ENCODE results near the gene MDFIC.
A peak's percentile ranks its signal among the peaks of the same experiment; 100 is the strongest.
"Not testable (repeated sequence)": the region's sequence is repeated elsewhere in the genome, so short reads cannot be mapped to it uniquely, and the experiment has no call there.

MDFIC gene, protein sequence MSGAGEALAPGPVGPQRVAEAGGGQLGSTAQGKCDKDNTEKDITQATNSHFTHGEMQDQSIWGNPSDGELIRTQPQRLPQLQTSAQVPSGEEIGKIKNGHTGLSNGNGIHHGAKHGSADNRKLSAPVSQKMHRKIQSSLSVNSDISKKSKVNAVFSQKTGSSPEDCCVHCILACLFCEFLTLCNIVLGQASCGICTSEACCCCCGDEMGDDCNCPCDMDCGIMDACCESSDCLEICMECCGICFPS
- 199 to 316 reads per million in 2 experiments for total RNA-seq

DNA sequence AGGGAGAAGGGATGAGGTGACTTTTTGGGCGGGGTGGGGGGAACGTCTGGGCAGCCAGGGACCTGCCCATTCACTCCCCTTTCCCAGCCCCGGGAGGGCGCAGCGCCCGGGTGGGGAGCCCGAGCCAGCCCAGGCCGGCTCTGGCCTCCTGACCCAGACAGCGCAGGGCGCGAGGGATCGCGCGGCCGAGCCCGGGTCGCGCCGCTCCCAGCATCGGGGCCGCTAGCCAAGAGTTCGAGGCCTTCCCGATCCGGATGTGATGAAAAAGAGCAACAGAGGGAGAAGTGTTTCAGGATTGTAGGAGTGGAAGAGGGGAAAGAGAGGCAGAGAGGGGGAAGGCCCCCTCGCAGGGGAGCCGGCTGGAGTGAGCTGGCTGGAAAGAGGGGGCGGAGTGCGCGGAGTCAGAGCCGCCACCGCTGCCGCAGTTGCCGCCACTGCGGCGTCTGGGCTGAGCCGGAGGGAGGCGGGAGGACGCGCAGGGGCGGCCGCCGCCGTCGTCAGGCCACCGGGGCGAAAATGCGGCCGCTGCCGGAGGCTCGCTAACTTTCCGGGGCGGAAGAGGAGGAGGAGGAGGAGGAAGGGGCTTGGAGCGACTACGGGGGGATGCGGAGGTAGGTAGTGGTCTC, at the start of gene MDFIC:
MDFIC (plus strand) TSS at position 69 of the 626 bp plus-strand sequence. CDS start 940 bp downstream, outside the sequence.
- DNase-seq (ENCODE audit: low read depth) = peak; percentile 37

DNA sequence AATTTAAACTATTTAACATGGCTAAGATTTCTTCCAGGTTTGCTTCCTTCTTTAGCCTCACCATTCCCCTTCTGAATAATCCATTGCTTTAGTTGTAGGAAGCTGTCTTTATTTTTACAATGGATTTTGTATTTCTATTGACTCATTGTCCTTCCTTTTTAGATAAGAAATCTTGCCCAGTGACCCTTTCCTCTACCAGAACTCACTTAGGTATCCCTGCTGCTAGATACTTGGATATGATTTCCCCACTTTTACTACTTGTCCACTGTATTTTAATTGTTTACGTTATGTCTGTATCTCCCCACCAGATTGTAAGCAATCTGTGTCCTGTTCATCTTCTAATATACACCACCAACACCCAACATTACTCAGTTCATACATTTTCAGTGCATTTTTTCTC, 47.7 kb upstream of the MDFIC start:
- DNase-seq (ENCODE audit: low read depth) = no peak

DNA sequence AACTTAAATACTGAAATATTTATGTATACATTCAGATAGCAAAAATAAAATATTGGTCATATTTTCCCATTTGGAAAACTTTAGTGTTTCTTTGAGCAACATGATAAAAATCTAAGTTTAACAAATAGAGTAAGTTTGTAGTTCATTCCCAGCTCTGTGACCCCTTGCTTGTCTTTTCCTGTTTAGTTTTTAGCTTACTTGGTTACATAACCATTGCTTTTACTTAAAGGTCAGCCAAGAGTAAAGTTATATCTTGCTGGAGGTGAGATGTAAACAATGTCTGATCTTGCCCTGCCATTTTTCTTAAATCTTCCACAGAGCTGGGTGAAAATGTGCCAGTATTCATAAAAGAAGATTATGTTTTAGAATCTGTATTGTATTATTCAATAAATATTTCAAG, 46.7 kb upstream of the MDFIC start:
- DNase-seq (ENCODE audit: low read depth) = no peak

DNA sequence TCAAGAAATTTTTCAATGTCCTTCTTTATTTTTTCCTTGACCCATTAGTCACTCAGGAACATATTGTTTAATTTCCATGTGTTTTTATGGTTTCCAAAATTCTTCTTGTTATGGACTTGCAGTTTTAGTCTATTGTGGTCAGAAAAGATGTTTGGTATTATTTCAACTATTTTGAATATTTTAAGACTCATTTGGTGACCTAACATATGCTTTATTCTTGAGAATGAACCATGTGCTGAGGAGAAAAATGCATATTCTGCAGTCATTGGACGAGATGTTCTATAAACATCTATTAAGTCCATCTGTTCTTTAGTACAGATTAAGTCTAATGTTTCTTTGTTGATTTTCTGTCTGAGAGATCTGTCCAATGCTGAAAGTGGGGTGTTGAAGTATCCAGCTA, 42.3 kb upstream of the MDFIC start:
- no peak for DNase-seq (ENCODE audit: low read depth)

DNA sequence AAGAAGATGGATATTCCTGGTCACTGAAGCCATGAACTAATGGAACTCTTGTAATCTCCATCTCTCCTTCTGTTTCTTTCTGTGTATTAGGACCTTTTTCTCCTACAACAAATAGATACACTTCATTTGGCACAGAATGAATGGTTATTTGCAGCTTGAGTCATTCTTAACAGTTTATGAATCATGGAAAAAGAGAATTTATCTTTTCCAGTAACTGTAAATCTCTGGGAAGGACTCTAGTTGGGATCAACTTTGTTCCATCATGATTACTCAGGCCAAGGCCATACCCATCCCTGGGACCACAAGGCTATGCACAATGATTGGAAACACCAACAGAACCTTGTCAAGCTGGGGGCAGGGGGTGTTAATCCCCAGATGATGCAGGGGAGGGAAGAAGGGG, 36.1 kb upstream of the MDFIC start:
- no peak for DNase-seq (ENCODE audit: low read depth)

DNA sequence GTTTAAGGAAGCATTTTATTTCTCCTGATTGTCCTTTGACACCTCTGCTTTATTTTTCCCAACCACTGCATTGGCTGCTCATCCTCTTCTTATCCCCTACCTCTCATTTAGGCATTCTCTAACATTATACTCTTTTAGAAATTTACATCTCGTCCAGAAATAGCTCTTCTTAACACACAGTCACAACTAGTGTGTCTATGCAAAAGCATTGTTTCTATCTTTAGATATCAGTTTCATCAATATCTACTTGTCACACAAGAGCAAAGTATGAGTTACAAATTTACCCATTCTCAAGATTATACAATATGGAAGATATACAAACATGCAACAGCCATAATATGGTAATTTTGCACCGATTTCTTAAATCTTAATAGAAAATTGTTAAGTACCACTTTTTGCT, 35.7 kb upstream of the MDFIC start:
- DNase-seq (ENCODE audit: low read depth) = no peak

DNA sequence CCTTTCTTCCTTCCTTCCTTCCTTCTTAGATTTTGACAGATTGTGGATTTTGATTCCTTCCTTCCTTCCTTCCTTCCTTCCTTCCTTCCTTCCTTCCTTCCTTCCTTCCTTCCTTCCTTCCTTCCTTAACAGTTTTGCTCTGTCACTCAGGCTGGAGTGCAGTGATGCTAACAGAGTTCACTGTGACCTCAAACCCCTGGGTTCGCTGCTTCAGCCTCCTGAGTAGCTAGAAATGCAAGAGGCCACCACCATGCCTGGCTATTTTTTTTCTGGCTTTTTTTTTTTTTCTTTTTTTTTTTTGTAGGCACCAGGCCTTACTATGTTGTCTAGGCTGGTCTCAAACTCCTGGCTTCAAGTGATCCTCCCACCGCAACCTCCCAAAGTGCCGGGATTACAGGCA, 32.8 kb upstream of the MDFIC start:
- not testable (repeated sequence) for DNase-seq (ENCODE audit: low read depth)

DNA sequence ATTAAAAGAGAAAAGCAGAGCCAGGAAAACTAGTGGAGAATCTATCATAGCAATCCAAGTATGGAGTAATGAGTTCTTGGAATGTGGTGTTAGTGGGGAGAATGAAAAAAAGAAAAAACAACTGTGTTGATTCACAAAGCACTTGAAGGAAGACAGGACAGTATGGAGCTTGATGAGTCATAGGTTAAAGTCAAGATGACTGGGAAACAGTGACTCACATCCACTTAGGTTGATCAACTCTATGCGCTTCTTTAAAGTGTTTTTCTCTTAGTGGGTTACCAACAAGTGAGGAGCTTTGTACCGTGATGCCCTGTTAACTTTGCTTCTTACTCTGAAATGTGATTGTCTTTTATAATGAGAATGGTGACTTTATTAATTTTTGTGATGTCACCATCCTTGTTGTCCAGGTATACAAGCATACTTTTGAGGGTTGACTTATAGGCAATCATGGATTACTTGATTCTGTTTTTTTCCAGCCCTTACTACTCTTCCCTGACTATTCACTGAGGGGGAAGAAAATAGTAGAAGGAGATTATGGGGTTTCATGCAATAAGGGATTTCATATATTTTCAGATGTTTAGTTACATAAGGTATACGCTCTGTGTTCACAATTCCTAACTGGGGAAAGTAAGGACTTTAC, 32.1 kb upstream of the MDFIC start:
- DNase-seq (ENCODE audit: low read depth) = no peak

DNA sequence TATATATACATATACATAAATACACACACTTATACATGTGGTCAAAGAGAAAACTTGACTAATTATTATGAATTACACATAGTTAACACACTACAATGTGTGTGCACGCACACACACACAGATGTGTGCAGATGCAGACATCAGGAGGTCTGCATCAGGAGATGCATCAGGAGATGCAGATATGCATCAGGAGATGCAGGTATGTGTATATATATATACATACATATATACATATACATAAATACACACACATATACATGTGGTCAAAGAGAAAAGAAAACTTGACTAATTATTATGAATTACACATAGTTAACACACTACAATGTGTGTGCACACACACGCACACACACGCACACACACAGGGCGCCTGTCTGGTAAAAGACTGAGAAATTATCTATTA, 31.3 kb upstream of the MDFIC start:
- no peak for DNase-seq (ENCODE audit: low read depth)

DNA sequence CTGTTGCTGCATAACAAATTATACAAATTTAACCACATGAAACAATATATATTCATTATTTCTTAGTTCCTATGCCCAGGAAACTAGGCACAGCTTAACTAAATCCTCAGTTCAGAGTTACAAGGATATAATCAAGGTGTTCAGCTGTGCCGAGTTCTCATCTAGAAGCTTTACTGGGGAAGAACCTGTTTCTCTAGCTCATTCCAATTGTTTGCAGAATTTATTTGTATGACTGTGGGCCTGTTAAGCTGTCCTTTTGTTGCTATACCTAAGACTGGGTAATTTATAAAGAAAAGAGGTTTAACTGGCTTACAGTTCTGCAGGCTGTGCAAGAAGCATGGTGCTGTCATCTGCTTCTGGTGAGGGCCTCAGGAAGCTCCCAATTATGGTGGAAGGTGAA, 21.8 kb upstream of the MDFIC start:
- DNase-seq (ENCODE audit: low read depth) = no peak

DNA sequence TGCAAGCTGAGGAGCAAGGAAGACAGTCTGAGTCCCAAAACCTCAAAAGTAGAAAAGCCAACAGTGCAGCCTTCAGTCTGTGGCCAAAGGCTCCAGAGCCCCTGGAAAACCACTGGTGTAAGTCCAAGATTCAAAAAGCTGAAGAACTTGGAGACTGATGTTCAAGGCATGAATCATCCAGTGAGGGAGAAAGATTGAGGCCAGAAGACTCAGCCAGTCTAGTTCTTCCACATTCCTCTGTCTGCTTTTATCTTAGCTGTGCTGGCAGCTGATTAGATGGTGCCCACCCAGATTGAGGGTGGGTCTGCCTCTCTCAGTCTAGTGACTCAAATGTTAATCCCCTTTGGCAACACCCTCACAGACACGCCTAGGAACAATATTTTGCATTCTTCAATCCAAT, 20.1 kb upstream of the MDFIC start:
- no peak for DNase-seq (ENCODE audit: low read depth)

DNA sequence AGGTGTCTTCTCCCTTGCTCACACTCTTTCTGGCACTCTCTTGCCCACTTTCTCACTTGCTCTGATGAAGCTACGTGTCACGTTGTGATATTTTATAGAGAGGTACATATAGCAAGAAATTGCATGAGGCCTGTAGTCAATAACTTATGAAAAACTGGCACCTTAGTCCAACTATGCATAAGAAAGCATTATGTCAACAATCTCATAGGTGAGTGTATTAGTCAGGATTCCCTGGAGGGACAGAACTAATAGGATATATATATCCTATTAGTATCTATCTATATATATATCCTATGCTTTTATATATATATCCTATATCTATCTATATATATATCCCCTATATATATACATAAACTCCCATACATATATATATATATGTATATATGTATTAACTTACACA, 18.8 kb upstream of the MDFIC start:
- no peak for DNase-seq (ENCODE audit: low read depth)

DNA sequence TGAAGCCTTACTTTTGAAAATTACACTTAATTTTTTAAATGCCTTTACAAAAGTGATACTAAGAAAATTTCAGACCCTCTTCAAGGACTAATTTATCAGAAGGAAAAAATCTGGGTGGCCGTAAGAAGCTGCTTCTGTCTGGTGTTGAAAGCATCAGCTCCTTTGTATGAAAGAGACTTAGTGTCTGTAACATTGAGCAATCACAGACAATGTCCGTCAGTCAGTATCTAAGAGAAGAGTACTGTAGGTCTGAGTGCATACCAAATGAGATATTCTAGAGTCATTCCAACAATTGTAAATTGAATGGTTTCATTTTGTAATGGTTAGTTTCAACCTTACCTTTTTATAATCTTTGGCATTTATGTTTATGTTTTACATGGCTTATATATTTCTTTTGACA, 11.1 kb upstream of the MDFIC start:
- DNase-seq (ENCODE audit: low read depth) = no peak

DNA sequence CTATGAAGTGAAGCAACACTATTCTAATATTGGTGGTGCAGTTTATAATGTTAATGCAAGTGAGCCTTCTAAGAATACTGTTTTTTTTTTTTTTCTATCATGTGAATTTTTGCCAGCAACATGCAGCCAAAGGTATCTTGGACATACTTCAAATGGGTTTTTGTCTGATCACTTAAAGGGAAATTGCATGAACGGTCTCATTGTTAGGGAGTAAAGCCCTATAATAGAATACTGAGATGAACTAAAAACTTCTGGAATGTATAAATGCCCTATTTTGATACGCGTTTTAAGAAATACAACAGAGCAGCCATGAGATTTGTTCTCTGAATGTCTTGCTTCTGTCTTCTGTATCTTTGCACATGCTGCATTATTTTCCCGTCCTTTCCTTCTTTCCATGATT, 10.5 kb upstream of the MDFIC start:
- no peak for DNase-seq (ENCODE audit: low read depth)

DNA sequence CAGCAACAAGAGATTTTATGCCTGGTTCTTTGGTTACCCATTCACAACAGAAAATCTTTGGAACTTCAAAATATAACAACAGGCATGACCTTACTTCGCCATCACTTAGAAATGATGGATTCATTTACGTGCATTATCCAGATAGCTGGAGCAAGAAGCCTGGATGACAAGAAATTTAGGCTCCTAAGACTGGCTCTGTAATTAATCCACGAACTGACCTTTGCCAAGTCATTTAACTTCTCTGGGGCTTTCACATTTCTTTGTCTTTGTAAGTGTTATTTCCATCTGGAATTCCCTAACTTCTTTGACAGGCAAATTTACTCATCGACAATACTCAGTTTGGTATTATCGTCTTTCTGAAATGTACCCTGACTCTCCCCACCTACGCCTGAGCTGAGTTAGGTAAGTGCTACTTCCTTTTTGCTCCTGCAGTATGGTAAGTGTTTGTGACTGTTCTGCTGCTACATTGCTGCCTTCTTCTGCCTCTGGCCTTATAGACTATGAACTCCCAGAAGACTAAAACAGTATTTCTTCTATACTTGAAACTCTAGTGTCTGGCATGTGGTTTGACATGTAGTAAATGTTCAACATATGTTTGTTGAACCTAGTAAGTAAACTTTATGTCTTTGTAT, 5.5 kb upstream of the MDFIC start:
- no peak for DNase-seq (ENCODE audit: low read depth)

DNA sequence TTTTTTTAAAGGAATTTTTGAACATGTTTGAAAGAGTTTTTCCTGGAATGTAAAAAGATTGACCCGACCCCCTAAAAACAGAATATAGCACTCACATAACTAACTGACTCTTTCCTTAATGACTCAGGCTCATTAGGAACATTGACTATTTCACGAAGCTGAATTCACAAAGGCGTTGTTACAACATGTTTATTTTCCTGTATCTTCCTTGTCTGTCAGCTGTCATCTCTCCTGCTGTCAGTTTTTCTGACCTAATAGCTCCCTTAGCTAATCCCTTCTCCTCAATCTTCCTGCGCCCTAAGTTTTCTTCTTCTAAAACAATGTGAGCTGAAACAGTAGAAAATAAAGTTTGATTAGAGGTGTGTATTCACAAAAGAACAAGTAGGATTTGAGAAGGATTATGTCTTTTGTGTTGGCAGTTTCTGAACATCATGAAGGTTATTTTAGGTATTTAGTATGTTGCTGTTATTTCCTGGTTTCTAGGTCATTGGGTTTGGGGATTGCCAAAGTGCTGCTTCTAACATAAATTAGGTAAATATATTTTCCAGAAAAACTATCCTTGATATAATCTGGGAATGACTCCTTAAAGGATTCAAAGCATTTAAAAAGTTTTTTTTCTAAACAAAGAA, 4.6 kb upstream of the MDFIC start:
- no peak for DNase-seq (ENCODE audit: low read depth)

DNA sequence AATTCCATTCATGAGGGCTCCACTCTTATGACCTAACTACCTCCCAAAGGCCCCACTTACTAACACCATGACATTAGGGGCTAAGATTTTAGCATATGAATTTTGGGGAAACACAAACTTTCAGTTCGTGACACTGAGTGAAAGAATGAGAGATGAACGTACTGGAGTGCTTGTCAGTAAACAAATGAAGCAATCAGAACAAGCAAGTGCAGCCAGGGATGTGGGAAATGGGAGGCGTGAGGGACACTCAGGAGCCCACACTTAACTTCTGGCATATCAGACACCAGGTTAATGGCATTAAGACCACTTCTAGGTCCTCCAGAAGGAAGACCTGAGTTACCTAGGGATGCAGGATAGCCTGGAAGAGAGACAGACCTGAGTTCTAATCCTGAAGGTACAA, 2.3 kb upstream of the MDFIC start:
- no peak for DNase-seq (ENCODE audit: low read depth)

DNA sequence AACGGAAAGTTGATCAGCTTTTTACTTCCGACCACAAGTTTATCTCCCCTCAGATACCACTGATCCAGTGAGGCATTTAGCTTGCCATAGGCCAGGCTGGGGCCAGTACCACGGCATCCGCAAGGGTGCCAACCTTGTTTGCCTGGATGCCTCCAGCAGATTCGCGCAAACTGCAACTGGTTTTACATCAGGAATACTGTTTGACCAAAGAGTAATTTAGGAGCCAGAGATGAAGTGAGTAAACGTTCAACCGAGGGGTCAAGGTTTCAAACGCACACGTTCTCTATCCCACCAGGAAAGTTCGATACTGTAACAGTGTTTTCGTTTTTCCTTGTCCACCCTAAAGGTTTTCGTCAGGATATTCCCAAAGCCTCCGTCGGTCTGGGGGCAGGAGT, 266 bp upstream of the MDFIC start:
- DNase-seq (ENCODE audit: low read depth) = no peak

DNA sequence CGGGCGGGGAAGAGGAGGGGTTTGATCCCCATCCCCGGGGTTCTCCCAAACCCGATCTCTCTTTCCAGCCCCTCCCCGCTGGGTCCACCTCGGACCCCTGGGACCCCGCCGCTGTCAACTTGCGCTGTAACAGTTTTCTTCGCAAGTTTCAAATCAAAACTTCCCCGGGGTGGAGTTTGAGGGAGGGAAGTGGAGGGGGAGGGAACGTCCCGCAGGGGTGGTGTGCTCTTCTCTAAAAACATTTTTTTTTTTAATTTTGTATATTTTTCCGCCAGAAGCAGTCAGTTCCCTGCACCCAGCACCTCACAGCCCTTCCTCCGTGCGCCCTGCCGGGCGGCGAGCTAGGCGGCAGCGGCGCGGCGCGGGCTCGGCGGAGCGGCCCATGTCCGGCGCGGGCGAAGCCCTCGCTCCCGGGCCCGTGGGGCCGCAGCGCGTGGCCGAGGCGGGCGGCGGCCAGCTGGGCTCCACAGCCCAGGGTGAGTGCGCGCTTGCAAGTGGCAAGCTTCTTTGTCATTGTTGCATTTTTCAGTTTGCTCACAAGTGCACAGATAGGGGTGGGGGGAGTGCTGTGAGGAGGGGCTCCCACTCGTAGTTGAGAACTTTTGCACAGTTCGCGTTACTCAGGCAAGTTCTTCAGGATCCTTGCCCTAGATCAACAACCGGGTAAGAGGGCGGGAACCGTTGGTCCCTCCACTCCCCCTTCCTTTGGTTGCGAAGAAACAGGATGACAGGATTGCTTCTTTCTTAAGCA, 933 bp downstream of the MDFIC start:
- DNase-seq (ENCODE audit: low read depth) = peak; percentile 33

DNA sequence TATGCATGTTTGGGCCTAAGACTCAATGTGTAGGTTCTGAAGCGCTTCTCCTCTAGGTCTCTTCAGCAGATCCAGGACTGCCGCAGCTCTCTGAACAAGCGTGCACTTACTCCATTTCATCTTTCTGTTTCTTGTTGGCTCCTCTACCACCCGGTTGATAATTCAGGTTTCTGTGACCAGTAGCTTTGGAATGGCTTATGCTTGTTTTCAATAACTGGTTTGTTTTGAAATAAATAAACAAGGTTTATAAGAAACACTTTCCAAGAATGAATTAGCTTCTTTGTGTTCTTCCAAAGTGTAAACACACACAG, 1.5 kb downstream of the MDFIC start:
- DNase-seq (ENCODE audit: low read depth) = no peak

DNA sequence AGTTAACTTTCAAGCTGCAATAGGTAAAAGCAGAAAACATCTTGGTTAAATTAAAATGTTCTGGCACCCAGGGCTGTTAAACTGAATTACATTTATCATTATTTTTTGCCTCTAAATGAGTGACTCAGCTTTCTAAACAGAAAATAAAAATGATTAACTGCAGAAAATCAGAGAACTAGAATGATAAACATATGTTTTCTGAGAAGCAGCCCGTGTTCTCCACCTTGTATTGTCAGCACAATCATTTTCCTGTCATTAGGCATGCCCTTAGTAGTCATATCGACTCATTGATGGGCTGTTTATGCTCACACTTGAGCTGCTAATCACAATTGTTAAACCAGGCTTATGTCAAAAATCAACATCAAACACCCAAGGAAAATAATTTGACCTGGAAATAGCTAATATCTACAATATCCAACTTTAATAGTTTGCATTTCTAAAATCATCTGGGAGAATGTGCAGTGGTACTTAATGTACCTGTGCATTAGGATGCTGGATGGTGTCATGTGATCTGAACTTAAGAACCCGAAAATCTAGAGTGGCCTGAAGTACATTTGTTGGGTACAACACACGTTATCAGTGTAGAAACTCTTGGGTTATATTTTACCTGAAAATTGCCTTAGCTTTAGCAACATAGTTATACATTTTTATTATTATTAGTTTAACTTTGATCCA, 2.3 kb downstream of the MDFIC start:
- no peak for DNase-seq (ENCODE audit: low read depth)

DNA sequence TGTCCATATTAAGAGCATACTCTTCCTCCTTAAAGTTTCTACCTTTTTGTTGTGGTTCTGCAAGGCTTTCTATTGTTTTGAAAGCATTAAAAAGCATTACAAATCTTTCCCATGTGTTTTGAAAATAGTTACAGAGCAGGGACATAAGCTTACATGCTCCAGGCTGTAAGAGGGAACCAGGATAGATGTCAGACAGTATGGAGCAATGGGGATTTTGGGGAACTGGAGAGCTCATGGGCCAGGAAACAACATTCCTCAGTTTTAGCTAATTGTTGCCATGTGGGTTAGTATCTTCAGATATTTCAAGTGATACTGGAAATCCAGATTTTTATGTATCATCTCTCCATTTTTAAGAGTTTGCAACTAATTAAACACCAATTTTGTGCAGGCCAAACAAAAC, 3.5 kb downstream of the MDFIC start:
- DNase-seq (ENCODE audit: low read depth) = no peak
